IMR-90 (cell line): ENCODE results near the gene NSD2. TPM values are rescaled to one million over a fixed set of nuclear protein-coding genes. Genes with fewer than 3 reads are reported as not detected.

Experiments
- ATAC-seq: fragments of 200-7000 bp; cut with Tn5 transposase; 2 replicates; pipeline ENCODE4 v1.9.1; 2020; ENCODE audit warnings: low read depth, mild to moderate bottlenecking, moderate library complexity
- BruUV-seq: library from RNA; stranded (reverse); fragments of 400-500 nt; replicated peaks from 2 replicates; lab custom pipeline; 2021; lab: Mats Ljungman, UMichigan
- CTCF ChIA-PET: fragments of 300-600 bp; formaldehyde crosslinking; extraction: SDS; loops from one replicate; lab custom pipeline; 2021; ENCODE audit warnings: antibody characterized with exemption; lab: Yijun Ruan, JAX
- POLR2A ChIA-PET: fragments of 300-600 bp; sonication (Branson Sonifier 250); formaldehyde crosslinking; loops from one replicate; lab custom pipeline; 2022; ENCODE audit warnings: antibody characterized with exemption; ENCODE audit not compliant: unreplicated experiment; lab: Charles Lee
- DNase-seq: peaks from one replicate; pipeline ENCODE4 v3.0.0; 2013
- H2AFZ ChIP-seq: replicated peaks from 2 replicates; pipeline ENCODE3; 2013; ENCODE audit warnings: low read length, mild to moderate bottlenecking; ENCODE audit not compliant: poor library complexity
- H2AK5ac ChIP-seq: 2 replicates; pipeline ENCODE4 v1.6.1; 2013; ENCODE audit warnings: low read depth, low read length, inconsistent platforms
- H2AK9ac ChIP-seq: replicated peaks from 2 replicates; pipeline ENCODE3; 2013; ENCODE audit warnings: mild to moderate bottlenecking, low read depth, low read length, moderate library complexity; ENCODE audit not compliant: poor library complexity
- H2BK120ac ChIP-seq: 2 replicates; pipeline ENCODE4 v1.6.1; 2013; ENCODE audit warnings: low read depth, low read length, inconsistent platforms
- H2BK15ac ChIP-seq: 3 replicates; pipeline ENCODE4 v1.6.1; 2013; ENCODE audit warnings: low read depth, low read length, inconsistent platforms
- H2BK20ac ChIP-seq: 2 replicates; pipeline ENCODE4 v1.6.1; 2013; ENCODE audit warnings: low read depth, mild to moderate bottlenecking, inconsistent platforms, low read length, moderate library complexity
- H2BK5ac ChIP-seq: 2 replicates; pipeline ENCODE4 v1.6.1; 2013; ENCODE audit warnings: mild to moderate bottlenecking, low read depth, low read length, inconsistent platforms; ENCODE audit not compliant: poor library complexity, severe bottlenecking
- H3K14ac ChIP-seq: replicated peaks from 2 replicates; pipeline ENCODE4 v1.6.1; 2013; ENCODE audit warnings: low read depth, low read length, inconsistent platforms
- H3K18ac ChIP-seq: 2 replicates; pipeline ENCODE4 v1.6.1; 2013; ENCODE audit warnings: low read depth, low read length, control low read depth
- H3K23ac ChIP-seq: 2 replicates; pipeline ENCODE4 v1.6.1; 2013; ENCODE audit warnings: low read depth, low read length, inconsistent platforms
- H3K27ac ChIP-seq: 2 replicates; pipeline ENCODE4 v1.5.1; 2013; ENCODE audit warnings: mild to moderate bottlenecking, control low read depth, low read length; ENCODE audit not compliant: insufficient read depth
- H3K27me3 ChIP-seq: 2 replicates; pipeline ENCODE4 v1.6.1; 2013; ENCODE audit warnings: low read length; ENCODE audit not compliant: control insufficient read depth, insufficient read depth
- H3K36me3 ChIP-seq: 2 replicates; pipeline ENCODE4 v1.6.1; 2013; ENCODE audit warnings: low read length, mixed read lengths; ENCODE audit not compliant: control insufficient read depth, insufficient read depth
- H3K4ac ChIP-seq: 2 replicates; pipeline ENCODE4 v1.6.1; 2013; ENCODE audit warnings: low read depth, low read length, inconsistent platforms
- H3K4me1 ChIP-seq: 2 replicates; pipeline ENCODE4 v1.6.1; 2013; ENCODE audit warnings: low read length, mixed read lengths; ENCODE audit not compliant: control insufficient read depth, insufficient read depth
- H3K4me2 ChIP-seq: 2 replicates; pipeline ENCODE4 v1.6.1; 2013; ENCODE audit warnings: low read depth, mild to moderate bottlenecking, control low read depth, low read length, moderate library complexity
- H3K4me3 ChIP-seq: 2 replicates; pipeline ENCODE4 v1.5.1; 2013; ENCODE audit warnings: low read depth, mild to moderate bottlenecking, control low read depth, low read length, moderate library complexity; ENCODE audit not compliant: insufficient read depth
- H3K56ac ChIP-seq: 2 replicates; pipeline ENCODE4 v1.6.1; 2013; ENCODE audit warnings: low read length, inconsistent platforms; ENCODE audit not compliant: insufficient read depth; ENCODE audit errors: extremely low read depth
- H3K79me1 ChIP-seq, 2 experiments: 2 replicates each; pipeline ENCODE4 v1.6.1; 2013; ENCODE audit warnings: low read length in 2 of 2, inconsistent platforms in 1 of 2, low read depth in 1 of 2
- H3K9ac ChIP-seq: 2 replicates; pipeline ENCODE4 v1.6.1; 2013; ENCODE audit warnings: low read depth, low read length, control low read depth
- H3K9me1 ChIP-seq: 2 replicates; pipeline ENCODE4 v1.6.1; 2013; ENCODE audit warnings: low read length, inconsistent platforms; ENCODE audit not compliant: insufficient read depth
- H3K9me3 ChIP-seq: 2 replicates; pipeline ENCODE4 v1.6.1; 2013; ENCODE audit warnings: low read length; ENCODE audit not compliant: control insufficient read depth, insufficient read depth
- H4K20me1 ChIP-seq: 2 replicates; pipeline ENCODE4 v1.6.1; 2013; ENCODE audit warnings: low read length, inconsistent platforms; ENCODE audit not compliant: insufficient read depth
- H4K5ac ChIP-seq: 2 replicates; pipeline ENCODE4 v1.6.1; 2013; ENCODE audit warnings: mild to moderate bottlenecking, low read depth, low read length, control low read depth
- H4K8ac ChIP-seq, 2 experiments: 2 replicates each; pipeline ENCODE4 v1.6.1; 2013; ENCODE audit warnings: low read depth in 2 of 2, low read length in 2 of 2, control low read depth in 1 of 2, inconsistent platforms in 1 of 2
- H4K91ac ChIP-seq: 2 replicates; pipeline ENCODE4 v1.6.1; 2013; ENCODE audit warnings: low read depth, low read length, inconsistent platforms; ENCODE audit not compliant: insufficient read depth
- BHLHE40 ChIP-seq: fragments of 150-350 bp; IDR thresholded peaks from 2 replicates; pipeline ENCODE4 v1.6.1; 2016; ENCODE audit warnings: mild to moderate bottlenecking, low read depth, low read length
- CHD1 ChIP-seq: IDR thresholded peaks from 2 replicates; pipeline ENCODE4 v1.6.1; 2012; ENCODE audit warnings: low read depth, low read length, improper control_type of control experiment
- CTCF ChIP-seq: conservative IDR thresholded peaks from 2 replicates; pipeline ENCODE4 v1.5.1; 2012; ENCODE audit warnings: mild to moderate bottlenecking, low read depth, low read length, improper control_type of control experiment
- FOS ChIP-seq: fragments of 150-350 bp; IDR thresholded peaks from 2 replicates; pipeline ENCODE4 v1.6.1; 2016; ENCODE audit warnings: low read depth, low read length
- MAFK ChIP-seq: IDR thresholded peaks from 2 replicates; pipeline ENCODE4 v1.6.1; 2012; ENCODE audit warnings: low read depth, low read length, improper control_type of control experiment
- MXI1 ChIP-seq: IDR thresholded peaks from 2 replicates; pipeline ENCODE4 v1.6.1; 2012; ENCODE audit warnings: low read depth, mild to moderate bottlenecking, low read length, moderate library complexity, borderline replicate concordance
- RAD21 ChIP-seq: IDR thresholded peaks from 2 replicates; pipeline ENCODE4 v1.6.1; 2012; ENCODE audit warnings: low read length, improper control_type of control experiment
- SMC3 ChIP-seq: fragments of 150-350 bp; IDR thresholded peaks from 2 replicates; pipeline ENCODE4 v1.6.1; 2016; ENCODE audit warnings: low read depth, mild to moderate bottlenecking, antibody characterized with exemption, low read length, moderate library complexity
- WGBS, 2 experiments: methylation state at CpG; one replicate each; pipeline versions ENCODE4 v1.1.5 to v1.1.7; 2013; ENCODE audit warnings: missing lambda C conversion rate in 2 of 2; ENCODE audit not compliant: insufficient read length in 1 of 2; ENCODE audit errors: extremely low coverage in 2 of 2; 5-methylcytosine and 5-hydroxymethylcytosine counted together
- dilution Hi-C: fragments of 300-500 bp; cut with HindIII; formaldehyde crosslinking; loops from one replicate; pipeline ENCODE4 v1.14.3; 2018; ENCODE audit warnings: low sequenced_read_pairs; ENCODE audit not compliant: unreplicated experiment
- in situ Hi-C: fragments of 300-500 bp; cut with MboI; formaldehyde crosslinking; loops from 3 replicates; pipeline ENCODE4 v1.14.3; 2019; ENCODE audit warnings: low sequenced_read_pairs, inconsistent platforms, mixed read lengths
- intact Hi-C: fragments of 100-400 bp; cut with micrococcal nuclease; formaldehyde crosslinking; loops from 2 replicates; pipeline ENCODE4 v1.10.0; 2022
- polyA plus RNA-seq, 3 experiments: library from polyadenylated mRNA; depleted of rRNA; stranded (reverse); fragments of >200 nt; gene quantifications; 2 replicates each; pipeline ENCODE4 v1.2.3, GENCODE V29; 2012; ENCODE audit warnings: low replicate concordance in 1 of 3
- total RNA-seq: library from RNA; depleted of rRNA; stranded (reverse); fragments of >200 nt; gene quantifications from 2 replicates; pipeline ENCODE4 v1.2.3, GENCODE V29; 2012

NSD2 gene
- total and polyA plus RNA-seq, 2 of the 4 experiments (the other 2 are of a cell fraction): 35.9 to 68.1 TPM

DNA sequence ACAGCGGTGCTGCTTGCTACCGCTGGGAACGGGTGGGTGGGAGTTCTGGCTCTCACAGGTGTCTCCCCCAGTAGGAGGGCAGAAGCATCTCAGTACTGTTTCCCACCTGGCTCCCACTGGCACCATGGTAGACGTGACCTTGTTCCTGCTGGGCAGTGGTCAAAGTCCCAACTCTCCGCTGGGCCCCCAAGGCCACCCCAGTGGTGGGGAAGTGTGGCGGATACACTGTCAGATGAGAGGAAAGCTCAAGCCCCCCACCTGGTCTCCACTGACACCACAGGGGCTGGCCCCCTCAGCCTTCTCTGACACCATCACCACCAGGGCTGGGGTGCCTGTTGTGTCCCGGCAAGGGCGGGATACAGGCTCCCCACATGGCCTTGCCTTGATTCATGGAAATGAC, 39.9 kb upstream of the NSD2 start:
- TF ChIP-seq RAD21 (no peak), MXI1 (no peak), FOS (no peak), BHLHE40 (no peak), MAFK (no peak), CTCF (no peak), CHD1 (no peak), SMC3 (no peak)
- Histone ChIP-seq H2BK20ac (no peak overlapping the region), H3K4me1 (peaks cover 3% of the 10 kb centered on the region; the same call in 1 of the 2 replicates), H4K20me1 (no peaks in the 10 kb centered on the region; the same call in none of the 2 replicates), H3K9me3 (no peaks in the 10 kb centered on the region), H3K9me1 (no peaks in the 10 kb centered on the region), H3K4ac (no peak overlapping the region), H3K4me2 (no peak overlapping the region), H3K9ac (no peak overlapping the region), H2AK5ac (no peak overlapping the region), H2AK9ac (no peak overlapping the region), H4K8ac (no peak overlapping the region), H2BK5ac (no peak overlapping the region), H2AFZ (no peak overlapping the region), H3K23ac (no peak overlapping the region), H3K14ac (no peak overlapping the region), H3K56ac (no peak overlapping the region), H3K18ac (no peak overlapping the region), H3K36me3 (peaks cover 51% of the 10 kb centered on the region), H2BK15ac (no peak overlapping the region), H3K79me1 (peaks cover 6 to 7% of the 10 kb centered on the region in 2 experiments; a peak in 3 of 4 replicates), H3K27ac (no peak overlapping the region), H4K5ac (no peak overlapping the region), H3K27me3 (no peaks in the 10 kb centered on the region), H4K91ac (no peak overlapping the region), H2BK120ac (no peak overlapping the region), H3K4me3 (no peak overlapping the region)
- ChIA-PET POLR2A (no interaction called here), CTCF (no interaction called here)
- no CpG with 5 or more reads among the region's 8 CpGs for WGBS, 2 experiments
- dilution Hi-C loops (no loop called here), in situ Hi-C loops (no loop called here), intact Hi-C loops (no loop called here)
- DNase-seq (no peak), ATAC-seq (no peak)
- no TSS peak for BruUV-seq
